Stomach (tissue), 9 donors: Measurements from ENCODE around the gene FBXL4. TPM values are rescaled to one million over a fixed set of nuclear protein-coding genes. Genes with fewer than 3 reads are reported as not detected.

Source experiments
- DNase-seq, 2 donors: peaks; one replicate each; pipeline versions ENCODE4 v3.0.0 to v3.0.0-alpha.2; 2013 to 2019
- H3K27ac ChIP-seq, 5 donors: fragments of 200-600 bp in 4 of 5; sonication (generic) in 4 of 5; one replicate each; pipeline ENCODE4 v1.5.1; 2013 to 2019; ENCODE audit warnings: mild to moderate bottlenecking in 1 of 5, moderate library complexity in 1 of 5
- H3K27me3 ChIP-seq, 3 donors: fragments of 200-600 bp; sonication (generic); one replicate each; pipeline ENCODE4 v1.5.1; 2017 to 2019; ENCODE audit warnings: mixed run types in 1 of 3
- H3K36me3 ChIP-seq, 4 donors: fragments of 200-600 bp; sonication (generic); 1 replicate in 3 of 4; 2 replicates in 1 of 4; pipeline ENCODE4 v1.5.1; 2016 to 2019
- H3K4me1 ChIP-seq, 4 donors: fragments of 200-600 bp; sonication (generic); one replicate each; pipeline ENCODE4 v1.5.1; 2016 to 2019
- H3K4me3 ChIP-seq, 4 donors: fragments of 200-600 bp; sonication (generic) in 3 of 4; one replicate each; pipeline ENCODE4 v1.5.1; 2016 to 2019; ENCODE audit warnings: mild to moderate bottlenecking in 1 of 4
- H3K9me3 ChIP-seq, 4 donors: fragments of 200-600 bp; sonication (generic); one replicate each; pipeline ENCODE4 v1.5.1; 2016 to 2019
- EP300 ChIP-seq: sonication (generic); formaldehyde crosslinking; IDR thresholded peaks from one replicate; pipeline ENCODE4 v1.6.1; 2017; ENCODE audit warnings: antibody characterized with exemption
- POLR2A ChIP-seq, 4 donors: fragments of 450-650 bp; IDR thresholded peaks; one replicate each; pipeline ENCODE4 v1.6.1; 2016; ENCODE audit warnings: antibody characterized with exemption in 4 of 4, control low read depth in 2 of 4, mild to moderate bottlenecking in 1 of 4, moderate library complexity in 1 of 4
- POLR2AphosphoS5 ChIP-seq, 3 donors: sonication (generic); formaldehyde crosslinking; IDR thresholded peaks; one replicate each; pipeline ENCODE4 v1.6.1; 2016; ENCODE audit warnings: antibody characterized with exemption in 3 of 3
- WGBS, 5 donors: extraction: QIAGEN DNeasy Blood & Tissue Kit in 3 of 5; methylation state at CpG; one replicate each; pipeline versions ENCODE4 v1.1.5 to v1.1.7; 2013 to 2018; 5-methylcytosine and 5-hydroxymethylcytosine counted together
- intact Hi-C: fragments of 100-400 bp; cut with DNase I; formaldehyde crosslinking; loops from one replicate; pipeline ENCODE4 v1.15.1; 2023; ENCODE audit warnings: low total_unique reads
- polyA plus RNA-seq, 3 donors: library from polyadenylated mRNA; stranded (reverse); fragments of 200-250 nt; gene quantifications; one replicate each; pipeline ENCODE4 v1.2.3, GENCODE V29; 2013
- total RNA-seq, 5 donors: library from RNA; depleted of rRNA; stranded (reverse); fragments of >200 nt; gene quantifications; one replicate each; pipeline versions ENCODE4 v1.1.0 to v1.2.3, GENCODE V29; 2014 to 2016
- TF ChIP-seq, protein P1 (sequence below), 7 experiments: fragments of 450-650 bp in 4 of 7; fragments of 200-600 bp in 3 of 7; sonication (generic) in 3 of 7; IDR thresholded peaks; one replicate each; pipeline ENCODE4 v1.5.1; 2016 to 2019; ENCODE audit warnings: antibody characterized with exemption in 7 of 7, control low read depth in 2 of 7, mild to moderate bottlenecking in 1 of 7
- donor health status: healthy with polysubstance abuse.
- donor health status: Bipolar disorder and iron deficiency.
- donor health status: healthy.

The FBXL4 gene
- total and polyA plus RNA-seq, 8 donors, result 2.6 to 37.1 (median 7.6) TPM

DNA sequence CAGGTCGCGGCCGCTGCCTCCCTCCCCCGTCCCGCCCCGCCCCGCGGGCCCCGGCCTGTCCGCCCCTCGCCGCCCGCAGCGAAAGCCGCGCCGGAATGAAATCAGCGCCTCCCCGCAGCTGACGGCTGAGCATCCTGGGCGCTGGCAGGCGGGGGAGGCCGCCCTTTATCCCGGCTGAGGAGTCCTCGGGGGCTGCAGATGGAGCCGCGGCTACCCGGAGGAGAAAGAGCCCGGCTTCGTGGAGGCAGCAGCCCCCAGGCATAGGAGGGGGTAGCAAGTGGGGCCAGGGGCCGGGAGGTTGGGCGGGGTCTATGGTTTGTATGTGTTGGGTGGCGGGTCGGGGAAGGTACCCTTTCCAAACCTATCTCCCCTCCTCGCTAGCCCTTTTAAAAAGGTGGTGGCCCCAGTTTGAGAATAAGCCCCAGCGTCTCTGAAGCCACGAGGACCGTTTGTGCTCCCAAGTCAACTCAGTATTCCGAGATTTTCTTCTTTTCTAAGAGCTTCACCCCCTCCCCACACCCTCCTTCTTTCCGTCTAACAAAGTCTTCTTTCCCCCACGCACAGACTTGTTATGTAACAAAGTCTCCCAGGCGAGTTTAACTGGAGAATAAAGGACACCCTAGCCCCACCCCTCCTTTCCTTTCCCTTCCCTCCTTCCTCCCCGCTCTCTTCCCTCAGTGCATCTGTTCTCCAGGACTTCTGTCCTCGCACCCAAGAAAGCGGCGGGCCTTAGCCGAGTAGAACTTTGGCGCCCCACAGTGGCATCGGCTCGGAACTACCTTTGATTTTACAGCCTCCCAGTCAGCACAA, 102.3 kb downstream of the FBXL4 start:
- TF ChIP-seq POLR2AphosphoS5 (IDR thresholded peaks at IDR 0.05), result no peak
- TF ChIP-seq, protein P1, sequence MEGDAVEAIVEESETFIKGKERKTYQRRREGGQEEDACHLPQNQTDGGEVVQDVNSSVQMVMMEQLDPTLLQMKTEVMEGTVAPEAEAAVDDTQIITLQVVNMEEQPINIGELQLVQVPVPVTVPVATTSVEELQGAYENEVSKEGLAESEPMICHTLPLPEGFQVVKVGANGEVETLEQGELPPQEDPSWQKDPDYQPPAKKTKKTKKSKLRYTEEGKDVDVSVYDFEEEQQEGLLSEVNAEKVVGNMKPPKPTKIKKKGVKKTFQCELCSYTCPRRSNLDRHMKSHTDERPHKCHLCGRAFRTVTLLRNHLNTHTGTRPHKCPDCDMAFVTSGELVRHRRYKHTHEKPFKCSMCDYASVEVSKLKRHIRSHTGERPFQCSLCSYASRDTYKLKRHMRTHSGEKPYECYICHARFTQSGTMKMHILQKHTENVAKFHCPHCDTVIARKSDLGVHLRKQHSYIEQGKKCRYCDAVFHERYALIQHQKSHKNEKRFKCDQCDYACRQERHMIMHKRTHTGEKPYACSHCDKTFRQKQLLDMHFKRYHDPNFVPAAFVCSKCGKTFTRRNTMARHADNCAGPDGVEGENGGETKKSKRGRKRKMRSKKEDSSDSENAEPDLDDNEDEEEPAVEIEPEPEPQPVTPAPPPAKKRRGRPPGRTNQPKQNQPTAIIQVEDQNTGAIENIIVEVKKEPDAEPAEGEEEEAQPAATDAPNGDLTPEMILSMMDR (IDR thresholded peaks at IDR 0.05), result peak in 5 of 7 experiments; percentile 61 to 83 (median 69)
- Histone ChIP-seq H3K4me3 (peak overlapping the region; percentile 14 to 52 (median 32)), H3K9me3 (no peaks in the 10 kb centered on the region), H3K27me3 (peaks cover 34 to 91% (median 86%) of the 10 kb centered on the region in 3 donors), H3K4me1 (peaks cover 25 to 56% (median 41%) of the 10 kb centered on the region in 4 donors), H3K27ac (no peak overlapping the region), H3K36me3 (no peaks in the 10 kb centered on the region)
- peak; percentile 74 to 93 for DNase-seq
- 0 to 3% (median 1%) methylated on average over 38 to 50 of the region's 50 CpGs for WGBS, 5 donors
- intact Hi-C loops, result loop anchor here (10.0 kb wide), 1 partner anchor 1351 kb away; no protein-coding TSS in a partner anchor

DNA sequence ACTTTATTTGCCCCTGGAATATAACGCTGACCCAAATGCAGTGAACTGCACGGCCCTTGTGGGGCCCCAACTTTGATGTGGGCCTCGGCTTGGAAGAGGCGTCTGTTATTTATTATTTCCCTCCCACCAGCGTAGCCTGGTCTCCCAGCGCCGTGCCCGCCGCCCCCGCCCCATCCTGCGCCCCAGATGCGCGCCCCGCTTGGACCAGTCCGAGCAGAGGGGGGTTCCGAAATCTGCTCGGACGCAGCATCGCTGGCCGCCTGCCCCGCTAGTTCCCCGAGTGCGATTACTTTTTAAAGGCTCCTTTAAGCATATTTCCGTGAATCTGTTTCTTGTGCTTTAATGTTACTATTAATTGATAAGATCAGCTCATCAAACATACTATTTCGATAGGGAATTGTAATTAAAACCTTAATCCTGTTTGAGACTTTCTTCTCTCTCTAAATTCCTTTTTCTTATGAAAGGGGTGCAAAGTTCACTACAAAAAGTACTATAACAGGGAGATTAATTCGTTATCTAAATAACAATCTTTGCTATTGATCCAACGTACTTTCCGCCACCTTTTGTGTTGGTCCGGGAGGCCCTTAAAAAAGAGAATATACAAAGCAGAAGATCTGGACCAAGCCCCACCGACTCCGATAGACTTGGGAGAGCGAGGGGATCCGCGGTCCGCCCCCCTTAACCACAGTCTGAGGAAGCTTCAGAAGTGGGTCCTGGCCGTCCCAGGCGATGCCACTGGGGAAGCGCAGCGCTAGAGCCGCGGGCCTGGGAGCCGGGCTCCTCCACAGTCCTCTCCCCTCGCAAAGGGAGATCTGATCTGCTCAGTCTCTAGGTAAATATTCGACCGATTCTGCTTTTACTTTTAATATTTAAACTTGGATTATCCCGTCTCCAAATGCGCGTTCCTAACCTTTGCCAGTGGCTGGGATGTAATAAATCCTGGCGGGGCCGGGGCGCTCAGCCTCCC, 103.2 kb downstream of the FBXL4 start:
- Histone ChIP-seq H3K27ac (no peak overlapping the region), H3K27me3 (peaks cover 34 to 100% (median 95%) of the 10 kb centered on the region in 3 donors), H3K9me3 (no peaks in the 10 kb centered on the region), H3K36me3 (no peaks in the 10 kb centered on the region), H3K4me3 (peak overlapping the region; percentile 14 to 52 (median 32)), H3K4me1 (peaks cover 25 to 56% (median 41%) of the 10 kb centered on the region in 4 donors)
- no peak for DNase-seq
- TF ChIP-seq, protein P1 (IDR thresholded peaks at IDR 0.05), result no peak
- TF ChIP-seq EP300 (no peak), POLR2A (IDR thresholded peaks at IDR 0.05) (no peak), POLR2AphosphoS5 (IDR thresholded peaks at IDR 0.05) (no peak)
- 5 to 9% (median 7%) methylated on average over 48 to 51 of the region's 51 CpGs for WGBS, 5 donors
- intact Hi-C loops, result loop anchor here (10.0 kb wide), 1 partner anchor 1350 kb away; no protein-coding TSS in a partner anchor

DNA sequence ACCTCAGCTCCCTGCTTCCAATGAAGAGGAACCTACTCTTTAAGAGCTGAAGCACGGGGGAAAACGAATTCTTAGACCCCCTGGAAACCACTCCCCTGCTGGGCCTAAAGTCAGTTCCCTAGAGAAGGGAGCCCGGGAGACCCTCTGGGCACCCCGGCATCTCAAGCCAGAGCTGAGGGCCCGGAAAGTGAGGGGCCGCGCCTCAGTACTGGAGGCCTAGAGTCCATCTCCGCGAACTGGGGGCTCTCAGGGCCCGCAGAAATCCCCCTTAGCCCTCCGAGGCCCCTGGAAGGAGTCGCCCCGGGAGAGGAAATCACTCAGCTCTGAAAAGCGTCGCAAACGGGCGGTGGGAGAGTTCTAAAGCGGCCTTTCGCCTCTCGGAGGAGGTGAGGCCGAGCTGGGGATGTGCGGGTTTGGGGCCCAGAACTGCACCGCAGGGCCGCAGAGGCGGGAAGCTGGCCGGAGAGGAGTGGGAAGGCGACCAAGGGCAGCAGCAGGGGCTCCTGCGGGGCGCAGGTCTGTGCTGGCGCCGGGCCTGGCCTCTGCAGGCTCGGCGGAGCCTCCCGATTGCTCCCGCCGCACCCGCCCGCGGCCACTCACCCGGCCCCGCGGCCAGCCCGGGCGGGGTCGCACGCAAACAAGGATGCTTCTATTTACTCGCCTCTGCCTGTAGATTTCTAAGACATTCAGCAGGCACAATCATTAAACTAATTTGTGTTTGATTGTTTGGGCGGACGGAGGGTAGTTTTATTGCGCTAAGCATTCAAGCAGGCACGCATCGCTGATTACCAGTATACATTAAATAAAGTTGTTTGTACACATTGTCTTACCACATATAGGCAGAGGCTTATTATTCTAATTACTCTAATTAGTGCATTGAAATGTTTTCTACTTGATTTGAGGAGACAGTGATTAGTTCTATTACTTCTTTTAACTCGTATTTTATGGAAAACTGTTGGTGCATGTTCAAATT, 104.2 kb downstream of the FBXL4 start:
- WGBS, 5 donors, result 7 to 24% (median 8%) methylated on average over 15 to 53 of the region's 53 CpGs
- peaks cover 34 to 100% (median 97%) of the 10 kb centered on the region in 3 donors for H3K27me3 ChIP-seq
- intact Hi-C loops, result loop anchor here (10.0 kb wide), 1 partner anchor 1349 kb away; no protein-coding TSS in a partner anchor

More for the DNA sequence above, 104.2 kb downstream of the FBXL4 start:
- TF ChIP-seq EP300, result no peak
- TF ChIP-seq POLR2A (IDR thresholded peaks at IDR 0.05), result no peak
- TF ChIP-seq, protein P1 (IDR thresholded peaks at IDR 0.05), result no peak
- TF ChIP-seq POLR2AphosphoS5 (IDR thresholded peaks at IDR 0.05), result no peak
- H3K27ac ChIP-seq, result no peak overlapping the region
- no peaks in the 10 kb centered on the region for H3K36me3 ChIP-seq
- peaks cover 25 to 54% (median 41%) of the 10 kb centered on the region in 4 donors for H3K4me1 ChIP-seq
- no peak overlapping the region for H3K4me3 ChIP-seq
- no peak for DNase-seq
- H3K9me3 ChIP-seq, result no peaks in the 10 kb centered on the region
